Smooth muscle cell (in vitro differentiated cells): ENCODE results near the gene NDFIP1. TPM values are rescaled to one million over a fixed set of nuclear protein-coding genes. Genes with fewer than 3 reads are reported as not detected.

Source experiments
- DNase-seq: peaks from one replicate; lab custom pipeline; 2025; ENCODE audit not compliant: unreplicated experiment; lab: John Stamatoyannopoulos, UW
- H2AFZ ChIP-seq: fragments of 200-600 bp; sonication (generic); 2 replicates; pipeline ENCODE4 v1.6.0; 2016; ENCODE audit warnings: antibody characterized with exemption, low read depth, mild to moderate bottlenecking
- H3F3A ChIP-seq: fragments of 200-600 bp; sonication (generic); 2 replicates; pipeline ENCODE4 v1.6.0; 2017; ENCODE audit warnings: antibody characterized with exemption, low read depth
- H3K27ac ChIP-seq: fragments of 200-600 bp; sonication (generic); 2 replicates; pipeline ENCODE4 v1.5.1; 2016; ENCODE audit warnings: low read depth, mild to moderate bottlenecking
- H3K27me3 ChIP-seq: fragments of 200-600 bp; sonication (generic); 2 replicates; pipeline ENCODE4 v1.6.1; 2016; ENCODE audit warnings: low read depth, mild to moderate bottlenecking
- H3K36me3 ChIP-seq: fragments of 200-600 bp; sonication (generic); 2 replicates; pipeline ENCODE4 v1.5.1; 2016; ENCODE audit warnings: low read depth
- H3K4me1 ChIP-seq: fragments of 200-600 bp; sonication (generic); 2 replicates; pipeline ENCODE4 v1.5.1; 2016; ENCODE audit warnings: low read depth
- H3K4me2 ChIP-seq: fragments of 200-600 bp; sonication (generic); 2 replicates; pipeline ENCODE4 v1.6.0; 2016; ENCODE audit warnings: mild to moderate bottlenecking
- H3K4me3 ChIP-seq: fragments of 200-600 bp; sonication (generic); 2 replicates; pipeline ENCODE4 v1.5.1; 2016; ENCODE audit warnings: mild to moderate bottlenecking
- H3K79me2 ChIP-seq: fragments of 200-600 bp; sonication (generic); 2 replicates; pipeline ENCODE4 v1.6.0; 2016; ENCODE audit warnings: low read depth, mild to moderate bottlenecking
- H3K9ac ChIP-seq: fragments of 200-600 bp; sonication (generic); 2 replicates; pipeline ENCODE4 v1.6.0; 2016; ENCODE audit warnings: low read depth
- H3K9me3 ChIP-seq: fragments of 200-600 bp; sonication (generic); replicated peaks from 2 replicates; pipeline ENCODE4 v1.5.1; 2016; ENCODE audit warnings: low read depth
- H4K20me1 ChIP-seq: fragments of 200-600 bp; sonication (generic); 2 replicates; pipeline ENCODE4 v1.6.0; 2016; ENCODE audit warnings: low read depth
- CTCF ChIP-seq: fragments of 200-600 bp; sonication (generic); IDR thresholded peaks from 2 replicates; pipeline ENCODE4 v1.5.1; 2017; ENCODE audit warnings: borderline replicate concordance, mild to moderate bottlenecking, antibody characterized with exemption; ENCODE audit not compliant: insufficient read depth, poor library complexity, severe bottlenecking
- WGBS: methylation state at CpG from one replicate; pipeline ENCODE4 v1.1.7; 2016; ENCODE audit warnings: low lambda C conversion rate; 5-methylcytosine and 5-hydroxymethylcytosine counted together
- polyA plus RNA-seq: library from polyadenylated mRNA; unstranded; fragments of >200 nt; fragmentation: Nextera tagmentation; extraction: Ambion mirVana; gene quantifications from 2 replicates; pipeline ENCODE4 v1.2.1, GENCODE V29; 2016
- total RNA-seq: library from RNA; depleted of rRNA; stranded (reverse); fragments of >200 nt; gene quantifications from 2 replicates; pipeline ENCODE4 v1.2.3, GENCODE V29; 2014

Gene NDFIP1
- total and polyA plus RNA-seq, 2 experiments from 2014 or later = 44.5 to 71.6 TPM

- TF ChIP-seq CTCF = no peak
- no peaks in the 10 kb centered on the region for H3K36me3 ChIP-seq
- H3K4me2 ChIP-seq = no peak overlapping the region
- peaks cover 16% of the 10 kb centered on the region for H3F3A ChIP-seq
- no peak for DNase-seq
- no peaks in the 10 kb centered on the region for H3K79me2 ChIP-seq
- no peak overlapping the region for H3K9ac ChIP-seq
- H3K27ac ChIP-seq = no peak overlapping the region
- H3K9me3 ChIP-seq = no peaks in the 10 kb centered on the region
- no peak overlapping the region for H3K4me3 ChIP-seq
- peaks cover 19% of the 10 kb centered on the region for H3K4me1 ChIP-seq
- WGBS = 88% methylated on average over 8 of the region's 8 CpGs
- no peak overlapping the region for H2AFZ ChIP-seq
- H4K20me1 ChIP-seq = no peaks in the 10 kb centered on the region
- H3K27me3 ChIP-seq = no peaks in the 10 kb centered on the region
These were observed 81.2 kb downstream of the NDFIP1 start for GRCh38 chr5:142189813-142190212.

- DNase-seq = no peak
- no peaks in the 10 kb centered on the region for H4K20me1 ChIP-seq
- no peak overlapping the region for H3K4me2 ChIP-seq
- H3K27me3 ChIP-seq = no peaks in the 10 kb centered on the region
- WGBS = 90% methylated on average over 5 of the region's 5 CpGs
- H3K4me1 ChIP-seq = peaks cover 5% of the 10 kb centered on the region
- H3F3A ChIP-seq = peaks cover 10% of the 10 kb centered on the region
- TF ChIP-seq CTCF = no peak
- H2AFZ ChIP-seq = no peak overlapping the region
- H3K9me3 ChIP-seq = no peaks in the 10 kb centered on the region
- H3K36me3 ChIP-seq = no peaks in the 10 kb centered on the region
- no peak overlapping the region for H3K9ac ChIP-seq
- H3K27ac ChIP-seq = no peak overlapping the region
- H3K4me3 ChIP-seq = no peak overlapping the region
- H3K79me2 ChIP-seq = no peaks in the 10 kb centered on the region
These were observed 83.2 kb downstream of the NDFIP1 start for GRCh38 chr5:142191776-142192175.

- H3K4me1 ChIP-seq = no peaks in the 10 kb centered on the region
- no peak overlapping the region for H2AFZ ChIP-seq
- no peaks in the 10 kb centered on the region for H3K79me2 ChIP-seq
- no peak for TF ChIP-seq CTCF
- H3K36me3 ChIP-seq = no peaks in the 10 kb centered on the region
- H3K27me3 ChIP-seq = no peaks in the 10 kb centered on the region
- H4K20me1 ChIP-seq = no peaks in the 10 kb centered on the region
- H3K4me2 ChIP-seq = no peak overlapping the region
- H3K9ac ChIP-seq = no peak overlapping the region
- 93% methylated on average over 15 of the region's 15 CpGs for WGBS
- DNase-seq = no peak
- no peaks in the 10 kb centered on the region for H3K9me3 ChIP-seq
- no peak overlapping the region for H3K27ac ChIP-seq
- peaks cover 5% of the 10 kb centered on the region for H3F3A ChIP-seq
- no peak overlapping the region for H3K4me3 ChIP-seq
These were observed 83.9 kb downstream of the NDFIP1 start for GRCh38 chr5:142192286-142193113.

GRCh38 chr5:142193114-142193428 lies 84.5 kb downstream of the NDFIP1 start:
- H3K27ac ChIP-seq = no peak overlapping the region

More at GRCh38 chr5:142193114-142193428, 84.5 kb downstream of the NDFIP1 start:
- no peaks in the 10 kb centered on the region for H3K79me2 ChIP-seq
- no peak for DNase-seq
- H3K27me3 ChIP-seq = no peaks in the 10 kb centered on the region
- no peak overlapping the region for H3K4me2 ChIP-seq
- H4K20me1 ChIP-seq = no peaks in the 10 kb centered on the region
- no peaks in the 10 kb centered on the region for H3K36me3 ChIP-seq
- WGBS = 95% methylated on average over 7 of the region's 7 CpGs
- no peak for TF ChIP-seq CTCF
- no peak overlapping the region for H2AFZ ChIP-seq
- H3K4me1 ChIP-seq = no peaks in the 10 kb centered on the region
- H3K9me3 ChIP-seq = no peaks in the 10 kb centered on the region
- no peak overlapping the region for H3K4me3 ChIP-seq
- no peak overlapping the region for H3K9ac ChIP-seq
- no peaks in the 10 kb centered on the region for H3F3A ChIP-seq
